Testis (tissue), 2 donors: ENCODE results near the gene PTPRN2.

Experiments used
- CTCF ChIP-seq, 3 experiments: fragments of 450-650 bp in 2 of 3; fragments of 200-600 bp in 1 of 3; sonication (generic) in 1 of 3; IDR thresholded peaks; one replicate each; pipeline ENCODE4 v1.5.1; 2016 to 2019; ENCODE audit warnings: antibody characterized with exemption in 3 of 3, mild to moderate bottlenecking in 2 of 3, moderate library complexity in 1 of 3
- POLR2A ChIP-seq: fragments of 450-650 bp; IDR thresholded peaks from one replicate; pipeline ENCODE4 v1.6.1; 2017; ENCODE audit warnings: antibody characterized with exemption, mild to moderate bottlenecking, moderate library complexity

DNA sequence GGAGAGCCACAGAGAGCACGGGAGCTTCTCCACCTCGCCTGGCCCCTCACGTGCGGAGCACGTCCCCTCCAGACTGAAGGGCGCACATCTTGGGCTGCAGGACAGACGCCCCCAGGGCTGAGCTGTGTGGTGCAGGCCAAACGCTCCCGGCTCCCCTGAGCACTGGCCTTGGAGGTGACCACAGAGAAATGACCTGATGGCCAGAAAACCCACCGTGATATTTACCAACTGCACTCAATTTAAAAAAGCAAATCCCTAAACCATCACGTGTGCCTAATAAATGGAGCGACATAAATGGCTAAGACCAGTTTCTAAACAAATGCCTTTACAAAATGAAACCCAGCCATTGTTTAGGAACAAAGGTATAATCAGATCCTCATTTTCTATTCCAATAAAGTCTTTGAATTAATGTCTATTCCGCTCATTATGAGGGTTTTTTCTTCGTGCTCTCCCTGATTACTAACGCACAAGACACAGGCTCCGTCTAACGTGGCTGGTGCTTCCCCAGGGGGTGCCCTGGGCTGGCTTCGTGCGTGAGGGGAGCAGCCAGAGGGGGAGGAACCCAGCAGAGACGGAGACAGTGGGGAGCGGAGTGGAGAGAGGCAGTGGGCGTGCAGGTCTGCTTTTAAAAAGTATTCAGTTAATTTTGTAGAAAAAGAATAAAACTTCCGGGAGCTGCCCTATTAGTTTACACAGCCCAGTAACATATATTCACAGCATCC is 1060.5 kb downstream of the PTPRN2 start:
- TF ChIP-seq CTCF (IDR thresholded peaks at IDR 0.05) = no peak
- TF ChIP-seq POLR2A = no peak
